Mesothelial cell of epicardium (in vitro differentiated cells): Measurements from ENCODE around the gene ADAMTS17. TPM values are rescaled to one million over a fixed set of nuclear protein-coding genes. Genes with fewer than 3 reads are reported as not detected.

ENCODE experiments used
- DNase-seq, 2 experiments: peaks; one replicate each; pipeline ENCODE4 v3.0.0; 2021; ENCODE audit warnings: low spot score in 2 of 2; ENCODE audit not compliant: unreplicated experiment in 2 of 2
- H3K27ac Mint-ChIP-seq: 2 replicates; pipeline ENCODE4 v1.8.0; 2021; ENCODE audit warnings: mixed read lengths
- H3K27me3 Mint-ChIP-seq: 2 replicates; pipeline ENCODE4 v1.8.0; 2021; ENCODE audit warnings: low read depth, mixed read lengths
- H3K36me3 Mint-ChIP-seq: 2 replicates; pipeline ENCODE4 v1.8.0; 2021; ENCODE audit warnings: mixed read lengths
- H3K4me1 Mint-ChIP-seq: 2 replicates; pipeline ENCODE4 v1.8.0; 2021; ENCODE audit warnings: mixed read lengths
- H3K4me3 Mint-ChIP-seq: 2 replicates; pipeline ENCODE4 v1.8.0; 2021; ENCODE audit warnings: mild to moderate bottlenecking, moderate library complexity, mixed read lengths
- H3K9me3 Mint-ChIP-seq: 2 replicates; pipeline ENCODE4 v1.8.0; 2021; ENCODE audit warnings: mixed read lengths
- CTCF ChIP-seq: fragments of 200-600 bp; sonication (generic); IDR thresholded peaks from one replicate; pipeline ENCODE4 v1.5.0; 2021; ENCODE audit warnings: antibody characterized with exemption; ENCODE audit not compliant: unreplicated experiment
- total RNA-seq: library from RNA; stranded (reverse); gene quantifications from 3 replicates; pipeline ENCODE4 v1.2.1, GENCODE V29; 2021

The ADAMTS17 gene
- total RNA-seq, 1 donor from 2014 or later: 39.4 TPM

DNA sequence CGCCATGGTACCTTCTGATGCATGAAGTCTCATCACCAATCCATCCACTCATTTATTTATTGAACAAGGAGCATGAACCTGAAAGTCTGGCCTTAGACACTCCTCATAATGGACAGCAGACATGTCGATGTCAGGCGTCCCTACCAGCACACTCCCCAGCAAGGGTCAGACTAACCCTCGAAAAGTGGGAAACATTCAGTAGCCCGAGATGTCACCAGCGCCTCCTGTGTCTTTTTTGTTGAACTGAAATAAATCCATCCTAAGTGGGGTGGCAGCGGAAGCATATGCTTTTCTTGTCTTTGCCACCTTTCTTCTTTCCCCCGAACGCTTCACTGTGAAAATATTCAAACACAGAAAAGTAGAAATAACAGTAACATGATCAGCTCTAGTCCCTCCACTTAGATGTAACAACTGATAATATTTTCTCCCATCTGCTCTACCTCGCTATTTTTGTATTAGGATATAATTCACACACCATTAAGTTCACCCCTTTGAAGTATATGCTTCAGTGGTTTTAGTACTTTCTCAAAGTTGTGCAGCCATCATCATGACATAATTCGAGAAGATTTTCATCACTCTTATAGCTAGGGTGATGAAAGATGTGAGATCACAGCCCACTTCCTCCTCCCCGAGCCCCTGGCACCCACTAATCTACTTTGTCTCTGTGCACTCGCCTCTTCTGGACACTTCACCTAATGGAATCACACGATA lies 121.6 kb downstream of the ADAMTS17 start:
- TF ChIP-seq CTCF: no peak

GRCh38 chr15:100218434-100218833 lies 123.3 kb downstream of the ADAMTS17 start:
- Mint-ChIP-seq H3K4me1 (peaks cover 18% of the 10 kb centered on the region), H3K27me3 (no peaks in the 10 kb centered on the region), H3K9me3 (no peaks in the 10 kb centered on the region), H3K36me3 (peaks cover 3% of the 10 kb centered on the region), H3K4me3 (no peak overlapping the region), H3K27ac (peak overlapping the region; percentile 59)
- TF ChIP-seq CTCF: no peak
- DNase-seq: no peak

More for the DNA sequence above, 121.6 kb downstream of the ADAMTS17 start:
- Mint-ChIP-seq H3K36me3 (peaks cover 3% of the 10 kb centered on the region), H3K27me3 (no peaks in the 10 kb centered on the region), H3K4me1 (peaks cover 20% of the 10 kb centered on the region), H3K4me3 (no peak overlapping the region), H3K27ac (no peak overlapping the region), H3K9me3 (no peaks in the 10 kb centered on the region)
- DNase-seq: no peak

- no peak for TF ChIP-seq CTCF
- DNase-seq: no peak
- no peak overlapping the region for H3K4me3 Mint-ChIP-seq
- no peak overlapping the region for H3K27ac Mint-ChIP-seq
- no peaks in the 10 kb centered on the region for H3K27me3 Mint-ChIP-seq
- H3K9me3 Mint-ChIP-seq: no peaks in the 10 kb centered on the region
- peaks cover 3% of the 10 kb centered on the region for H3K36me3 Mint-ChIP-seq
- peaks cover 38% of the 10 kb centered on the region for H3K4me1 Mint-ChIP-seq
These were observed 125.6 kb downstream of the ADAMTS17 start for GRCh38 chr15:100216182-100216581.

- H3K4me3 Mint-ChIP-seq: no peak overlapping the region
These were observed 126.0 kb downstream of the ADAMTS17 start for GRCh38 chr15:100215843-100216169.

DNA sequence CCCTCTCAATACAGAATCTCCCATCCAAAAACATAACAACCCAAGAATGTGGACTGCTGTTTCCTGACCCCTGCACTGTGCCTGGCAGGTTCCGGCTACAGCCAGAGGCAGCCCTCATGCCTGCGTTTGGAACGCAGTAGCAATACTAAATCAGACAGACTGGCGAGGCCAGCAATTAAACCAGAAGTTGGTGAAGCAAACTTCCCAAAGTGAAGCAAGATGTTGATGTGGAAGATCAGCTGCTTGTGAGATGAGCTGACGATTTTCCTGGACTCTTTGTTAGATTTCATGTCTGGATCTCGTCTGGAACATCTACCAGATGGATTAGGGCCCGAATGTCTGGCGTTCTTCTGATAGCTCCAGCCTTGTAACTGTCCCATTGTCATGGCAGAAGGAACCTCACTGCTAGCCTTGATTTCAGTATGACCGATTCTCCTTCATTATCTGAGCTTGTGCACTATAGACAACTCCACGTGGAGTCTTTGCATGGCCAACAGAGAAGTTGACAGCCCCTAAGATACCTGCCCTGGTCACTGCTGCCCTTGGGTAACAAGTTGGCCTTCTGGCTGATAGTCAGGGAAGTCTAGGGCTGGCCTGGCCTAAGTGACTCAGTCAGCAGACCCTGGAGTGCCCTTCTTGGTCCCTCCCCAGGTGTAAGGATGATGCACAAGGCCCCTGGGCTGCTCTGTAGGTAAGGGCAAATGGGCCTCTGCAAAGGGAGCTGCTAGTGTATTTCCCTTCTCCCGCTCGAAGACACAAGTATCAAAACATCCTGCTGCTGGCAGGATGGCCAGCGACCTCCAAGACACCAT lies 126.5 kb downstream of the ADAMTS17 start:
- H3K4me3 Mint-ChIP-seq: no peak overlapping the region
- H3K4me1 Mint-ChIP-seq: peaks cover 42% of the 10 kb centered on the region
- H3K36me3 Mint-ChIP-seq: peaks cover under 1% of the 10 kb centered on the region
- no peak overlapping the region for H3K27ac Mint-ChIP-seq
- no peaks in the 10 kb centered on the region for H3K9me3 Mint-ChIP-seq
- no peak for DNase-seq
- no peak for TF ChIP-seq CTCF
- H3K27me3 Mint-ChIP-seq: no peaks in the 10 kb centered on the region

More at GRCh38 chr15:100215843-100216169, 126.0 kb downstream of the ADAMTS17 start:
- Mint-ChIP-seq H3K27ac (no peak overlapping the region), H3K27me3 (no peaks in the 10 kb centered on the region), H3K4me1 (peaks cover 39% of the 10 kb centered on the region), H3K36me3 (peaks cover 3% of the 10 kb centered on the region), H3K9me3 (no peaks in the 10 kb centered on the region)
- no peak for DNase-seq
- TF ChIP-seq CTCF: no peak
